ENCODE measurements around the gene KPTN.

Gene KPTN

DNA sequence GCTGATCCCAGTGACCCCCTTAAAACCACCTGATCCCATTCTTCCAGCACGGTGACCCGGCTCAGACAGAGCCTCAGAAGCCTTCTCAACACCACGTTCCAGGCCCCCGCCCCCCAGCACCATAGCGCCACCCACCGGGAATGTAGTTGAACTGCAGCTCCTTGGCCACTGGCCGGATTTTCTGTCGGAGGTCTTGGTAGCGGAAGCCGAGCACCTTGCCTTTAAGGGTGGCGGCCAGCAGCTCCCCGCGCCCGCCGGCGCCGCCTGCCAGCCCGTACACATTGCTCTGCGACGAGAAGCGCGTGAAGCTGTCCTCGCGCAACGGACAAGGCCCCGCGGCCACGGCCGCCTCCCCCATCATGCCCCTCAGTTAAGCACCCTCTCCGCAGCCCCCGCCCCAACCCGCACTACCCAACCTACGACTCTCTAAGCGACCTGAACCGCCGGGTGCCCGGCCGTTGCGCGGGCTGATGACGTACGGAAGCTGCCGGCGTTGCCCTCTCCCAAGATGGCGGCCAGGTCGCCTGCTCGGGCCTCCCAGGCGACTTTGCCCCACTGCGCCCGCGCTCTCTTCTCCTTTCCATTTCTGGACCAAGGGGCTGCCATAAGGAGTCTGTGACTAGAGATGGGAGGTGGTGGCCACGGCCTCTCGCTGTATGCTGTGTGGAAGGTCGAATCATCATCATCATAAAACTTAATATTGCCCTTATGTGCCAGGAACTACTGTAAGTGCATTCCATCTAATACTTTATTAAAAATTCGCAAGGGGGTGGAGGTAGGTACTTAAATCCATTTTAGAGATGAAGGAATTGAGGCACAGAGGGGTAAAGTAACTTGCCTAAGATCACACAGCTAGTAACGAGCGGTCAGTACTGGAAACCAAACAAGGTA is at the start of gene KPTN:
TSS of gene KPTN (minus strand) at position 420 of the 891 bp plus-strand sequence. CDS start at position 361, 59 bp downstream.
- intact Hi-C loops (cut with DNase I): loop anchor here (2.0 kb wide), 1 partner anchor 31 kb away; the partner anchor contains the start of gene NAPA
- DNase-seq: peak; percentile 80 to 98 (median 84)

DNA sequence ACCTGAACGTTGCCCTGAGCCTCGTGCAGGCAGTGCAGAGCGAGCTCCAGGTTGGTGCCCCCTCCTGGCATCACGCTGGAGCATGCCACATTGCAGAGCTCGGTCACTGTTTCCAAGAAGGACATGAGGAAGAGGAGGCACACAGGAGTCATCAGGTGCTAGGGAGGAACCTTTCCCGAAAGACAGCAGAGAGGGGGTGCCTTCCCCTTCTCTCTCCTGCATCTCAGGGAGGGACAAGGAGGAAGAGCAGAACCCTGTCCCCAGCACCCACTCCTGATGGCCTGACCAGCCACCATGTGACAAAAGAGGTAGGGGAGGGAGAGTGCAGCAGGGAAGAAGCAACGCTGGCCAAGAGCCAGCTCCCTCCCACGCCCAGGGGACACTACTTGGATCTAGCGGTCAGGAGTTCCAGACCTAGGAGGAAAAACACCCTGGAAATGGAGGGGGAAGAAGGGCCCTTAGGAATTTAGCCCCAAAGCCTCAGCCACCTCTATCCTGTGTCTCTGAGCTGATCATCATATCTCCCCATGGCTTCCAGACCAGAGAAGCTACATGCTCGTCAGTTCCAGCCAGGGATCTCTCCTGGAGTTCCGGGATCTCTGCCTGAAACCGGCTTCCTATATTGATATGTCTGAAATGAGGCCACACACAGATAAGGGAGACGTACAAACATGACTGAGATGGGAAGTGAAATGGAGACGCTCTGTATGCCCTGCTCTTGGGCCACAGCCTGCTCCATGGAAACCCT is 47.8 kb upstream of the KPTN start:
- intact Hi-C loops (cut with DNase I): no loop called here
- DNase-seq: peak in 1 of 10 donors; percentile 38

GRCh38 chr19:47529018-47529742 is 45.2 kb upstream of the KPTN start:
- intact Hi-C loops (cut with DNase I): no loop called here
- DNase-seq: peak in 1 of 10 donors; percentile 66

DNA sequence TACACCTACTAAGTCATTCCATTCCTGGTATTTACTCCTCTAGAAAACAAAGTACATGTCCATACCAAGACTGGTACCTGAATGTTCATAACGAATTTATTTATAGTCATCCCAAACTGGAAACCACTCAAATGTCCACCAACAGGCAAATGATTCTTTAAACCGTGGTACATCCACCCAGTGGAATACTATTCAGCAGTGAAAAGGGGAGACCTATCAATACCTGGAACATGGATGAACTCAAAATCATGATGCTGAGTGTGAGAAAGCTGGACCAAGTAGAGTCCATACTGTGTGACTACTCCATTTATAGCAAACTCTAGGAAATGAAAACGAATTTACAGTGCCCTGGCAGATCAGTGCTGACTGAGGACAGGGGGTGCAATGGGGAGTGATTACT is 42.8 kb upstream of the KPTN start:
- intact Hi-C loops (cut with DNase I): no loop called here
- DNase-seq: no peak

GRCh38 chr19:47523473-47523872 is 39.5 kb upstream of the KPTN start:
- intact Hi-C loops (cut with DNase I): no loop called here
- DNase-seq: peak in 1 of 10 donors; percentile 48

- intact Hi-C loops (cut with DNase I): no loop called here
- peak in 1 of 10 donors; percentile 55 for DNase-seq
These were observed 37.6 kb upstream of the KPTN start for GRCh38 chr19:47521473-47522180.

GRCh38 chr19:47520839-47521238 is 36.8 kb upstream of the KPTN start:
- DNase-seq: no peak
- intact Hi-C loops (cut with DNase I): no loop called here

GRCh38 chr19:47520343-47520806 is 36.4 kb upstream of the KPTN start:
- DNase-seq: peak in 1 of 10 donors; percentile 44
- intact Hi-C loops (cut with DNase I): no loop called here

DNA sequence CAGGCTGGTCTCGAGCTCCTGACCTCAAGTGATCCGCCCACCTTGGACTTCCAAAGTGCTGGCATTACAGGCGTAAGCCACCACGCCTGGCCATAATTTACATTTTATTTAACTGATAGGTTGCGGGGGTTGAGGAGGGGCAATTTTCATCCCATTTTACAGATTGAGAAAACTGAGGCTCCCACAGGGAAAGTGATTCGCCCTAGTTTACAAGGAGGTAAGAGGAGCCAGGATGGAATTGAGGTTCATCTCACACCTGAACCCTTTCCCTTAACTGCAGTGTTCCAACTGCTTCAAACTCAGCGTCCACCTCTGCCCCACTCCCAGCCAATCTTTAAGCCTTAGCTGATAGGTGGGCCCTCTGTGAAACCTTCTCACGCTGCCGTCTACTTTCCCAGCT is 34.8 kb upstream of the KPTN start:
- peak in 1 of 10 donors; percentile 18 for DNase-seq
- intact Hi-C loops (cut with DNase I): loop anchor here (5.0 kb wide), 1 partner anchor 88 kb away; the partner anchor contains the start of gene BICRA

GRCh38 chr19:47518139-47518538 is 34.1 kb upstream of the KPTN start:
- intact Hi-C loops (cut with DNase I): loop anchor here (5.0 kb wide), 1 partner anchor 89 kb away; the partner anchor contains the start of gene BICRA
- peak in 1 of 10 donors; percentile 4 for DNase-seq

GRCh38 chr19:47514869-47515588 is 31.0 kb upstream of the KPTN start, which contains the start of gene NAPA:
Gene NAPA (minus strand): TSS chr19:47515063. CDS start chr19:47514940, 123 bp downstream.
- intact Hi-C loops (cut with DNase I): loop anchor here (1.0 to 5.0 kb wide), 4 partner anchors 30 to 183 kb away; partner anchors contain the start of genes BICRA and KPTN
- DNase-seq: peak; percentile 100

GRCh38 chr19:47514151-47514868 is 30.3 kb upstream of the KPTN start:
- peak in 3 of 10 donors; percentile 54 to 86 (median 67) for DNase-seq
- intact Hi-C loops (cut with DNase I): loop anchor here (2.0 kb wide), 2 partner anchors 30 to 78 kb away; partner anchors contain the start of gene KPTN

- intact Hi-C loops (cut with DNase I): no loop called here
- DNase-seq: peak in 1 of 10 donors; percentile 11
These were observed 28.9 kb upstream of the KPTN start for GRCh38 chr19:47512948-47513319.

DNA sequence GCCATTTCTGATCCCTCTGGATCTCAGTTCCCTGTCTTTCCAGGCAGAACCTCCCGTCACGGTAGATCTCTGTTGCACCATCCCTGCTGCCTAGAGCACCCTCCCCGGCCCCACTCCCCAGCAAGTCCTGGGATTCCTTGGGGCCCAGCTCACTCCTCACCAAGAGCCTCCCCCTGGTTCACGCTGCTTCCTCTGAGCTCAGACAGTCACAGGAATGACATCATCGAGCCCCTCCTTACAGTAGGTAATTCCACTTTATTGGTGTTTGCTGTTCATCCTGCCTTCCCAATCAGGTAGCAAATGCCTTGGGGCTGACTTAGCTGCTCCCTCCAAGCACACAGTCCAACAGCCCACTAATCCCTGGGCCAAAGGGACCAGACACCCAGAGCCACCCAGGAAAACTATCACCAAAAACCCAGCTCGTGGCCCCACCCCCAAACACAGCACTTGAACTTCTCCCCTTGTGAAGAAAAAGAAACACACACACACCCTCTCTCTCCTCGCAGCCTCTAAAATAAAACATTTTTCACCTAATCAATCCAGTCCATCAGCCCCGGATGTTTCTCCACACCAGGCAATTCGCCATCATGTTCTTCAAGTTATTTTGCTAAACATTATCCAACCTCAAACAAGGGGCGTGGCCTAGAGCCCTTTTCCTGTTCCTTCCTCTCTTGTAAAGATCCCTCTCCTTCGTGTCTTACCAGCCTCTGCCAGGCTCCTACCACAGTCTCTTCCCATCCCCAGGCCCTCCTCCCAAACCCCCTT is 28.3 kb upstream of the KPTN start:
- intact Hi-C loops (cut with DNase I): no loop called here
- DNase-seq: peak in 1 of 10 donors; percentile 19

GRCh38 chr19:47511681-47512080 is 27.7 kb upstream of the KPTN start:
- intact Hi-C loops (cut with DNase I): no loop called here

DNA sequence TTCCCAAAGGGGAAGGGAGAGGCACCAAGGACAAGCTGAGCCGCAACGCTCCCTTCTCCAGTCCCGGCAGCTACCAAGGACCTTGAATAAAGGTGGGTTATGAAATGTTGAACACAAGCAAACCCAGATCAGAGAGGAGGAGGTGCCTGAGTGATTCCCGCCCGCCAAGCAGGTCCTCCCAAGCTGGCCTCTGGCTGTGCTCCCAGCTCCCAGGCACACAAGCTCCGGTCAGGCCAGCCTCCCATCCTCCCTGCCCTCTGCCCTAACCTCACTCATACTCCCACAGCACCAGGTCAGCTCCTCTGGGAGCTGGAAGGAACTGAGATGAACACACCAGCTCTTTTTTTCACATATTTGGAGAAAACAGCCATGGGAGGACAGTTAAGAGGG is 27.1 kb upstream of the KPTN start:
- intact Hi-C loops (cut with DNase I): no loop called here

More at GRCh38 chr19:47511681-47512080, 27.7 kb upstream of the KPTN start:
- peak in 3 of 10 donors; percentile 84 to 90 (median 87) for DNase-seq

DNA sequence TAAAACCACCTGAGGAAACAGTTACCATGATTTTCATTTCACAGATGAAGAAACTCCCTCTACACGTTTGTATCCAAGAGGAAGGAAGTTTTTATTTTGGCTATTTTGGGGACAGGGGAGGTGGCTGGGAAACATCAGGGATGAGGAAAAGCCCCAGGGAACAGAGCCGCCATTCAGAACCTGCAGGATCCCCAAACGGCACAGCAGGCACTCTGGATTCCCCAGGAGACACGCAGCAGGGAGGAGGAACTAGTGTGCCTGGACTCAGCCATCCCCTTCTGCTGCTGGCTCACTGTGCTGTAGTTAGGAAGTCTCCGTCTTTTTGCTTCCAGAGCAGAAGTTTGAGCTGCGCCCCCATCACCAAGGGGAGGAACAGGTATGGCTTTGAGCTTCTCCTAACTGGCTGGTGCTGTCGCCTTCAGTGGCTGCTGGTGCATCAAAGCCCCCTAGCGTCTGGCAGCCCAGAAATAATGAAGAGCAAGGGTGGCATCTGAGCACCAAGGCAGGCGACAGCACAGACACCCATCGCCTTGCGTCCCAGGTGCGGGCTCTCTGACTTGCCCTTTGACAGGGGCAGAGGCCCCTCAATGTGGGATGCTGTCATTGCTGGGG is 26.6 kb upstream of the KPTN start:
- DNase-seq: peak in 3 of 10 donors; percentile 74 to 87 (median 84)
- intact Hi-C loops (cut with DNase I): no loop called here

More for the DNA sequence above, 27.1 kb upstream of the KPTN start:
- DNase-seq: peak in 2 of 10 donors; percentile 39 to 79

All from posterior cingulate gyrus (tissue), 11 donors.